Stimulated activated CD4-positive, alpha-beta T cell treated with anti-CD3 and anti-CD28 coated beads, TNF-alpha, amount 100 ng/mL, for 48 hours (primary cell): ENCODE data around the gene ELL.

Source experiments
- DNase-seq, 3 donors: peaks; one replicate each; pipeline ENCODE4 v3.0.0-alpha.2; 2020; ENCODE audit warnings: low read depth in 3 of 3

Gene ELL

GRCh38 chr19:18469069-18469846 is 52.6 kb downstream of the ELL start:
- peak; percentile 38 to 57 (median 47) for DNase-seq

- no peak for DNase-seq
Measured at GRCh38 chr19:18468517-18468916, 53.4 kb downstream of the ELL start.

DNA sequence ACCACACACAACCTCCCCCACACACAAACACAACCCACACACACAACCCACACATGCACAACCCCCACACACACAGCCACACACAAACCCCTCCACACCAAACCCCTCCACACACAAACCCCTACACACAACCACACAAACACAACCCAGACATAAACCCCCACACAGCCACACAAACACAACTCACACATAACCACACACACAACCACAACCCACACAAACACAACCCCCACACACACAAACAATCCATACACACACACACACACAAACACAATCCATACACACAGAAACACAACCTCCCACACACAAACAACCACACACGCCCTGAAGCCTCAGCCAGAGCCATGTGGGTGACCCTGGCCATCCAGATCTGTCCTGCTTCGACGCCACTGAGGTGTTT is 53.9 kb downstream of the ELL start:
- no peak for DNase-seq

- DNase-seq = no peak
Measured at GRCh38 chr19:18466354-18466753, 55.5 kb downstream of the ELL start.

- no peak for DNase-seq
Measured at GRCh38 chr19:18465964-18466339, 55.9 kb downstream of the ELL start.

GRCh38 chr19:18465214-18465963 is 56.5 kb downstream of the ELL start:
- no peak for DNase-seq

GRCh38 chr19:18464646-18465045 is 57.2 kb downstream of the ELL start:
- no peak for DNase-seq

DNA sequence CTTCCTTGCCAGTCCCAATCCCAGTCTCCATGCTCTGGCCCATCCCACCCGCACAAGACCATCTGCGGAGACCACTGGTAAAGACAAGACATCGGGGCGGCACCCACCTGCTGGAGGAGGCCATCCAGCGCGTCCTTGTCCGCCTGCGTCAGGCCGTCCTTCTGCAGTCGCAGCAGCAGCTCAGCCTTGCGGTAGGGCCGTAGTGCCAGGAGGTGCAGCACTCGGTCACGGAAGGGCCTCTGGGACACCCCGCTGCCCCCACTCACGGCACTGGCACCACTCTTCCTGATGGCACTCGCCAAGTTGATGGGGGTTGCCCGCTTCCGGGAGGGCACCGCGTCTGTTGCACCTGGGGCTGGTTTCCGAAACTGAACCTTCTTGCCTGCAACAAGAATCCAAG is 60.4 kb downstream of the ELL start:
- no peak for DNase-seq

DNA sequence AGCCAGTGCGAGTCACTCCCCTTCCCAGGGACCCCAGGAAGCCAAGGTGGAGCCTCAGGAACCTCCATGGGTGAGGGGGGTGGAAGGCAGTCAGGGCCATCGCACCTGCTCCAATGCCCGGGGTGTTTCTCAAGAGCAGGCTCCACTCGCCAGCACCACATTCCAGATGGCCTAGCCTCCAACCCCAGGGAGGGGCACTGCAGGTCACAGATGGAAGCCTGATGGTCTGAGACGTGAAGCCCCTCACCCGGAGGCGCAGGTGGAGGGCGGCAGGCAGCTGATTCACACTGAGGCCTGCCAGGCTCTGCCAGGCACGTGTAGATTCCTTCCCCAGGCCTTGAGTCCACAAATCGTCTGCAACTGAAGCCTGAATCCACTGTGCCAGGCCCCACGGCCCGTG is 61.0 kb downstream of the ELL start:
- no peak for DNase-seq

DNA sequence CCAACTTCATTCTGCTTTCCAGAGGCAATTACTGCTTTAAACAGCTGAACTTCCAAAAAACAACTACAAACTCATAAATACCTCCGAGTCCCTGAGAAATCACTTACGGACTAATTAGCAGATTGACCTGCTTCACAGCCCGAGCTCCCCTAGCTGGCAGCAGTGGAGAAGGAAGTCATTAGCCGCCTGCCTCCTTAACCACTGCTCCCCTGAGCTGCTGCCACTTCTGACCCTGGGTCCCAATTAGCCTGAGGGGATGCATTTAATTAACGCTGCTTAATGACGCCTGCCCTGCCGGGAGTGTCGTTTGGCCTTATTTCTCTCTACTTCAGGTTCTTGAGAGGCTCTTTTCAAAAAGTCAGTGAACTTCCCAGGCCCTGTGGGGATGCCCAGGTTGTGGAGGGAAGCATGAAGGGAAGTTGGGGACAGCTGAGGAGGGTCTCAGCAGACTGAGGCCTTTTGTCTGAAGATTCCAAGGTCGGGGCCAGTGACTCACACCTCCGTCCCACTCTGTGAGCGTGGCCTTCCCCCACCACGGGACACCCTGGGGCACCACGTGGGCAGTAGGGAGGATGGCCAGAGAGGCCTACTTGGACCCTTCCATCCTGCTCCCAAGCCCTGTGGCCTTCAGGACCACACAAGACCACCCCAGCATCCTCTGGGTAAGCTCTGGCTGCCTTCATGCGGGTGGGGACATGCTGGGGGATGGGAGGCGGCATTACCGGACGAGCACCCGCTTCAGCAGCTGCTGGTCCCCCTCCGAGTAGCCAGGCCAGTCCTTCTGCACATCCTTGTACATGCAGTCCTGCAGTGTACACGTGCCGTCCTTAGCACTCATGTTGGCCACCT is 64.2 kb downstream of the ELL start:
- DNase-seq = no peak

GRCh38 chr19:18456974-18457373 is 64.9 kb downstream of the ELL start:
- no peak for DNase-seq

DNA sequence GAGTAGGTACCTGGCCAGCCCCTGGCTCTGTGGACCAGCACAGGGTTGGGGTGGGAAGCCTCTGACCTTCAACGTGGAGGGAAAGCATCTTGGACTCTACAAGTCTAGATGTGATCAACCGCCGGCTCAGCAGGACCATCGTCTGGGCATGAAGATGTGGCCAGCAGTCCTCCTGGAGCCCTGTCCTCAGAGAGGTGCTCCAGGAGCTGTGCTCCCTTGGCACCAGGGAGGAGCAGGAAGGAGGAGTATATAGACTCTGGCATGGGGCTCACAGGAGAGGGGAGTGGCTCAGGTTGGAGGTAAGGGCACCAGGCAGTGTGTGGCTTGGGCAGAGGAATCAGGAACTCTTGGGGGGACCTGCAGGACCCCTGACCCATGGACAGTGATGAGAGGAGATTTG is 65.6 kb downstream of the ELL start:
- no peak for DNase-seq

GRCh38 chr19:18453269-18454024 is 68.4 kb downstream of the ELL start:
- DNase-seq = no peak

DNA sequence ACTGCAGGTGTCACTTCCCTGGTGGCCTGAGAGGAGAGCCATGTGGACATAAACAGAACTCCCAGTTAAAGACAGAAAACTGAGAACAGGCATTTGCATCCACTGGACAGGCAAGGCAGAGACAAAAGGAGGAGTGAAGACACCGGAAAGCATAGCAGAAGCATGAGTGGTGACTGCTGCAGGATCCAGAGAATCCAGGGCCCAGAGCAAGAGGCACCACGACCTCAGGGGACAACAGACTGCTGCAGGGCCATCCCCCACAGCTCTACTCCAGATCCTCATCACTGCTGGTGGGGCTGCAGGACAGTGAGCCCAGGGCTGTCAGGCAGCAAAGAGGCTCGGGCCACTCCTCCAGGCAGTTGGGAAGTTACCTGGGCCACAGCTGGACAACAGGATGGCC is 69.5 kb downstream of the ELL start:
- DNase-seq = no peak

- DNase-seq = peak; percentile 71 to 86 (median 84)
Measured at GRCh38 chr19:18450931-18451836, 70.7 kb downstream of the ELL start.

GRCh38 chr19:18450021-18450930 is 71.6 kb downstream of the ELL start:
- no peak for DNase-seq

GRCh38 chr19:18449552-18449951 is 72.3 kb downstream of the ELL start:
- DNase-seq = no peak

DNA sequence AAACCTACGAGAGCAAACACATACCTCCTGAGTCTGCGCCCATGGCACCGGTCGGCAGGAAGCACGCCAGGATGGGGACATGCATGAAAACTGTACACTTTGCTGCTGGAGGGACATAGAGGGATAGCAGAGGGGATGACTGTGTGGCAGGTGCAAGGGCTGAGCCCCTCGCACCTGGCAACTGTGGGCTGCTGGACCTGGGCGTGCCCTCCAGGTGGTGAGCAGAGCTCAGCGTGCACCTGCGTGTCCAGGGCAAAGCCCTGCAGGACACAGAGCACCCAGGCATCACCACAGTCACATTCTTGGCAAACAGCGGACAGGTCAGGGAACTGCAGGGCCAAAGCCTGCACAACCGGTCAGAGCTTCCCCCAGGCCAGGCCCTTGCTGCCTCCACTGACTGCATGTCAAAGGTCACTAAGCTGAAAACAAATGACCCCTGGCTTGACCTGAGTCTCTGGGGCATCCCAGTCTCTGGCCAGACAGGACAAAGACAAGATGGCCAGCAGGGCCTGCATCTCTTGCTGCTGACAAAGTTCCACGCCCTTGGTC is 75.0 kb downstream of the ELL start:
- no peak for DNase-seq

- DNase-seq = no peak
Measured at GRCh38 chr19:18446145-18446810, 75.6 kb downstream of the ELL start.
